Mesothelial cell of epicardium (in vitro differentiated cells): ENCODE measurements around the gene CNTLN. TPM values are rescaled to one million over a fixed set of nuclear protein-coding genes. Genes with fewer than 3 reads are reported as not detected.
A peak's percentile ranks its signal among the peaks of the same experiment; 100 is the strongest.
"Not testable (repeated sequence)": the region's sequence is repeated elsewhere in the genome, so short reads cannot be mapped to it uniquely, and the experiment has no call there.

Experiments used
- DNase-seq, 2 experiments: peaks; one replicate each; pipeline ENCODE4 v3.0.0; 2021; ENCODE audit warnings: low spot score in 2 of 2; ENCODE audit not compliant: unreplicated experiment in 2 of 2
- H3K27ac Mint-ChIP-seq: 2 replicates; pipeline ENCODE4 v1.8.0; 2021; ENCODE audit warnings: mixed read lengths
- H3K27me3 Mint-ChIP-seq: 2 replicates; pipeline ENCODE4 v1.8.0; 2021; ENCODE audit warnings: low read depth, mixed read lengths
- H3K36me3 Mint-ChIP-seq: 2 replicates; pipeline ENCODE4 v1.8.0; 2021; ENCODE audit warnings: mixed read lengths
- H3K4me1 Mint-ChIP-seq: 2 replicates; pipeline ENCODE4 v1.8.0; 2021; ENCODE audit warnings: mixed read lengths
- H3K4me3 Mint-ChIP-seq: 2 replicates; pipeline ENCODE4 v1.8.0; 2021; ENCODE audit warnings: mild to moderate bottlenecking, moderate library complexity, mixed read lengths
- H3K9me3 Mint-ChIP-seq: 2 replicates; pipeline ENCODE4 v1.8.0; 2021; ENCODE audit warnings: mixed read lengths
- total RNA-seq: library from RNA; stranded (reverse); gene quantifications from 3 replicates; pipeline ENCODE4 v1.2.1, GENCODE V29; 2021
- TF ChIP-seq, protein P1 (sequence below): fragments of 200-600 bp; sonication (generic); IDR thresholded peaks from one replicate; pipeline ENCODE4 v1.5.0; 2021; ENCODE audit warnings: antibody characterized with exemption; ENCODE audit not compliant: unreplicated experiment

Gene CNTLN
- total RNA-seq, 1 donor from 2014 or later, result 14.0 TPM

- peaks cover 39% of the 10 kb centered on the region for H3K36me3 Mint-ChIP-seq
- no peak overlapping the region for H3K4me3 Mint-ChIP-seq
- no peaks in the 10 kb centered on the region for H3K27me3 Mint-ChIP-seq
- no peak for DNase-seq
- H3K27ac Mint-ChIP-seq, result no peak overlapping the region
- H3K4me1 Mint-ChIP-seq, result no peaks in the 10 kb centered on the region
- TF ChIP-seq, protein P1, sequence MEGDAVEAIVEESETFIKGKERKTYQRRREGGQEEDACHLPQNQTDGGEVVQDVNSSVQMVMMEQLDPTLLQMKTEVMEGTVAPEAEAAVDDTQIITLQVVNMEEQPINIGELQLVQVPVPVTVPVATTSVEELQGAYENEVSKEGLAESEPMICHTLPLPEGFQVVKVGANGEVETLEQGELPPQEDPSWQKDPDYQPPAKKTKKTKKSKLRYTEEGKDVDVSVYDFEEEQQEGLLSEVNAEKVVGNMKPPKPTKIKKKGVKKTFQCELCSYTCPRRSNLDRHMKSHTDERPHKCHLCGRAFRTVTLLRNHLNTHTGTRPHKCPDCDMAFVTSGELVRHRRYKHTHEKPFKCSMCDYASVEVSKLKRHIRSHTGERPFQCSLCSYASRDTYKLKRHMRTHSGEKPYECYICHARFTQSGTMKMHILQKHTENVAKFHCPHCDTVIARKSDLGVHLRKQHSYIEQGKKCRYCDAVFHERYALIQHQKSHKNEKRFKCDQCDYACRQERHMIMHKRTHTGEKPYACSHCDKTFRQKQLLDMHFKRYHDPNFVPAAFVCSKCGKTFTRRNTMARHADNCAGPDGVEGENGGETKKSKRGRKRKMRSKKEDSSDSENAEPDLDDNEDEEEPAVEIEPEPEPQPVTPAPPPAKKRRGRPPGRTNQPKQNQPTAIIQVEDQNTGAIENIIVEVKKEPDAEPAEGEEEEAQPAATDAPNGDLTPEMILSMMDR, result no peak
- H3K9me3 Mint-ChIP-seq, result peaks cover 23% of the 10 kb centered on the region
Measured at GRCh38 chr9:17367035-17367434, 232.2 kb downstream of the CNTLN start.

DNA sequence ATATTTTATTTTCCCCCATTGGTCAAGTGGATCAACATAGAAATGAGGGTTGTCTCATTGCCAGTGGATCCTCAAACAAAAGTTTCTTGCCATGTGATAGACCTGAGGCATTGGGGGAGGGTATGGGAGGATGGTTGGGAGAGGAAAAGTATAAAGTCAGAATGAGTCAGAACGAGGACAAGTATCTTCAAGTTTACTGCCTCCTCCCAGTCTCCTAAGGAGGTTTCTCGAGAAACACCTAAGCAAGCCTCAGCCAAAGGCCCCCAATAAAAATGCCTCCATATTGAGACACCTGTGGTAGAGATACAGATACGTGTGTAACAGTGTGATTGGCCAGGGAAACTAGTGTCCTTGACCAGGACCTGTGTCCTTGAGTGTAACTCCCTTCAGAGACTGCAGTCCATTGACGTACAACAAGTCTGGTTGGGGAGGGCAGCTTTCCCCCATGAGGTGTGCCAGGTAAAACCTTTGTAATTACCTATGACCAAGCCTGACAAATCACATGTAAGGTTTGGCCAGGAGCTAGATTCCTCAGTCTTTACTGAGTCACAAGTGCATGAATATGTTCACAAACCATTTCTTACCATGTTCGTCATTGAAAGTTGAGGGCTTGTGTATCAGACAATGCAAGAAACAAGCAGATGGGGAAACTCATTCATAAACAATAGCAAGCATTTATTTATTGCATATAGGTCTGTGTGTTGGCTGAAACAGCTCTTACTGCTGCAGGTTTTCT lies 245.5 kb downstream of the CNTLN start:
- peaks cover 11% of the 10 kb centered on the region for H3K36me3 Mint-ChIP-seq
- no peaks in the 10 kb centered on the region for H3K27me3 Mint-ChIP-seq
- H3K9me3 Mint-ChIP-seq, result peaks cover 6% of the 10 kb centered on the region
- H3K27ac Mint-ChIP-seq, result no peak overlapping the region
- no peaks in the 10 kb centered on the region for H3K4me1 Mint-ChIP-seq
- no peak for DNase-seq
- TF ChIP-seq, protein P1, result no peak
- H3K4me3 Mint-ChIP-seq, result no peak overlapping the region

DNA sequence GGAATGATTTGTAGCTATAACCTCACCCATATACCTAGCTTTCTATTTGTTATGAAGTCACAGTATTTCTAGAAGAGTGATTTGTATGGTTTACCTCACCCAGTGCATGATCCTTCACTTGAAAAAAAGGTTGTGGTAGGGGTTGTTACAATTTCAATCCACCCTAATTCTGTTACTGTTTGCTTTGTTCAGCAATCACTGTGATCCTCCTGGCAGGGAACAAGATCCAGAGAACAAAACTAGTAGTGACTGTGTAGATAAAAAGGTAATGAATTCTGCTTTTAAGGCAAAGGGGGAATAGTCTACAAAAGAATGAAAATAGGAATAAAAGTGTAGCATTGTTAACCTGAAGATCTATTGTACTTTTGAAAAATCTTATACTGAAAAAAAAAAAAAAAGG lies 252.7 kb downstream of the CNTLN start:
- DNase-seq, result no peak
- H3K9me3 Mint-ChIP-seq, result no peaks in the 10 kb centered on the region
- peaks cover 3% of the 10 kb centered on the region for H3K4me1 Mint-ChIP-seq
- TF ChIP-seq, protein P1, result no peak
- H3K4me3 Mint-ChIP-seq, result no peak overlapping the region
- H3K36me3 Mint-ChIP-seq, result no peaks in the 10 kb centered on the region
- no peaks in the 10 kb centered on the region for H3K27me3 Mint-ChIP-seq
- H3K27ac Mint-ChIP-seq, result no peak overlapping the region

DNA sequence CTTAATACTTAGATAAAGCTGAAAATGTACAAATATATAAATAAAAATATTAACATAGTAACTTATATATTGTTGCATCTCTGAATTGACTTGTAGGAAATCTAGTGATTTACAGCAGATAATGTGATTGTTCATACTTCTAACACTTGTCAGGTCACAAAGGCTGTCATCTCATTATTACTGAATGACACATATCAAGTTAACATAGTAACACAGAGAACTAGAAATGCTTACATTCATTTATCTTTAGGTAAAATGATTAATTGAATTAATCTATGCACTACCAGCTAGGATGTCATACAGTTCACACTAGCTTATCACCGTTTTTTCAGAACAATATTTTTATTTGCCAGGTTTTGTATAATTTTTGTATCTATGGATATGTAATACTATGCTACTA lies 254.2 kb downstream of the CNTLN start:
- Mint-ChIP-seq H3K4me1 (peaks cover 3% of the 10 kb centered on the region), H3K27ac (no peak overlapping the region), H3K27me3 (no peaks in the 10 kb centered on the region), H3K4me3 (no peak overlapping the region), H3K9me3 (no peaks in the 10 kb centered on the region), H3K36me3 (no peaks in the 10 kb centered on the region)
- no peak for DNase-seq
- TF ChIP-seq, protein P1, result no peak

GRCh38 chr9:17394881-17395510 lies 260.2 kb downstream of the CNTLN start:
- Mint-ChIP-seq H3K4me1 (peaks cover 16% of the 10 kb centered on the region), H3K27ac (no peak overlapping the region), H3K9me3 (no peaks in the 10 kb centered on the region), H3K4me3 (no peak overlapping the region), H3K27me3 (no peaks in the 10 kb centered on the region), H3K36me3 (peaks cover 6% of the 10 kb centered on the region)
- DNase-seq, result no peak
- TF ChIP-seq, protein P1, result no peak

- H3K4me3 Mint-ChIP-seq, H3K27me3 Mint-ChIP-seq, H3K36me3 Mint-ChIP-seq, H3K9me3 Mint-ChIP-seq, DNase-seq: not testable (repeated sequence)
- peak overlapping the region; percentile 42 for H3K27ac Mint-ChIP-seq
- peaks cover 16% of the 10 kb centered on the region for H3K4me1 Mint-ChIP-seq
Measured at GRCh38 chr9:17397166-17397728, 262.4 kb downstream of the CNTLN start.
